Right lobe of liver (tissue), 6 donors: Measurements from ENCODE around the gene UBB. TPM values are rescaled to one million over a fixed set of nuclear protein-coding genes. Genes with fewer than 3 reads are reported as not detected.
A peak's percentile ranks its signal among the peaks of the same experiment; 100 is the strongest.

ENCODE experiments used
- ATAC-seq, 4 donors: fragments of 200-7000 bp; cut with Tn5 transposase; one replicate each; pipeline ENCODE4 v1.9.1; 2020; ENCODE audit warnings: mild to moderate bottlenecking in 4 of 4, moderate library complexity in 4 of 4
- DNase-seq, 3 donors: peaks; one replicate each; pipeline ENCODE4 v3.0.0-alpha.2; 2020
- H3K27ac ChIP-seq, 3 donors: fragments of 200-600 bp; one replicate each; pipeline ENCODE4 v1.8.0; 2022
- H3K27me3 ChIP-seq, 2 donors: fragments of 200-600 bp; one replicate each; pipeline ENCODE4 v1.8.0; 2022
- H3K36me3 ChIP-seq, 4 donors: fragments of 200-600 bp; sonication (generic) in 1 of 4; one replicate each; pipeline versions ENCODE4 v1.5.1 to v1.8.0; 2017 to 2022; ENCODE audit warnings: control low read depth in 1 of 4
- H3K4me1 ChIP-seq, 4 donors: fragments of 200-600 bp; sonication (generic) in 1 of 4; one replicate each; pipeline versions ENCODE4 v1.5.1 to v1.8.0; 2017 to 2022; ENCODE audit warnings: control low read depth in 1 of 4
- H3K4me3 ChIP-seq, 3 donors: fragments of 200-600 bp; one replicate each; pipeline ENCODE4 v1.8.0; 2022
- H3K9me3 ChIP-seq, 4 donors: fragments of 200-600 bp; sonication (generic) in 1 of 4; one replicate each; pipeline versions ENCODE4 v1.5.1 to v1.8.0; 2017 to 2022; ENCODE audit warnings: control low read depth in 1 of 4
- CTCF ChIP-seq, 4 donors: fragments of 200-600 bp in 3 of 4; fragments of 450-650 bp in 1 of 4; IDR thresholded peaks; one replicate each; pipeline versions ENCODE4 v1.5.1 to v1.8.0; 2016 to 2022; ENCODE audit warnings: antibody characterized with exemption in 4 of 4, mild to moderate bottlenecking in 2 of 4
- POLR2A ChIP-seq: fragments of 450-650 bp; IDR thresholded peaks from one replicate; pipeline ENCODE4 v1.6.1; 2017; ENCODE audit warnings: antibody characterized with exemption, mild to moderate bottlenecking
- WGBS: methylation state at CpG from one replicate; pipeline ENCODE4 v1.1.6; 2018; ENCODE audit warnings: low coverage, low lambda C conversion rate; ENCODE audit not compliant: insufficient coverage; ENCODE audit errors: missing lambda C conversion rate; 5-methylcytosine and 5-hydroxymethylcytosine counted together
- intact Hi-C, 2 donors: fragments of 100-400 bp; cut with DNase I; formaldehyde crosslinking; loops; one replicate each; pipeline versions ENCODE4 v1.11.2 to v1.14.1; 2022
- total RNA-seq, 6 experiments: library from RNA; depleted of rRNA in 2 of 6; stranded (reverse); fragments of >200 nt in 2 of 6; fragmentation: NEBNext Ultra II Directional in 3 of 6; extraction: Animal tissue kit (Norgen Biotek cat#: 25700) in 3 of 6; gene quantifications; one replicate each; pipeline versions ENCODE4 v1.1.0 to v1.2.4, GENCODE V29; 2016 to 2023
- donor health status: DM: no; HTN: yes; CAD: no.
- donor health status: DM: no; HTN: no; CAD: no.
- donor health status: DM: no; HTN: no; CAD: no.
- donor health status: DM: no; HTN: yes; CAD: no.
- donor health status: DM: no; HTN: yes; CAD: no.

UBB gene
- total RNA-seq, 6 experiments from 2014 or later: 1,045 to 2,319 (median 1,420) TPM

- Histone ChIP-seq H3K27ac (no peak overlapping the region), H3K4me1 (peaks cover 0 to 10% (median 0%) of the 10 kb centered on the region in 4 donors), H3K9me3 (no peaks in the 10 kb centered on the region), H3K27me3 (no peaks in the 10 kb centered on the region), H3K4me3 (no peak overlapping the region), H3K36me3 (no peaks in the 10 kb centered on the region)
- TF ChIP-seq CTCF (IDR thresholded peaks at IDR 0.05): no peak
- TF ChIP-seq POLR2A: no peak
- intact Hi-C loops: no loop called here
- no peak for ATAC-seq
- WGBS: 88% methylated on average over 1 of the region's 3 CpGs
- no peak for DNase-seq
Measured at GRCh38 chr17:16427020-16427419, 46.1 kb downstream of the UBB start.

GRCh38 chr17:16428098-16428882 lies 47.4 kb downstream of the UBB start:
- ATAC-seq (peak; percentile 65 to 89 (median 78)), DNase-seq (peak in 2 of 3 donors; percentile 67 to 68)
- WGBS: 48% methylated on average over 7 of the region's 15 CpGs
- Histone ChIP-seq H3K36me3 (no peaks in the 10 kb centered on the region), H3K27ac (no peak overlapping the region), H3K9me3 (no peaks in the 10 kb centered on the region), H3K4me1 (peaks cover 0 to 10% (median 0%) of the 10 kb centered on the region in 4 donors), H3K27me3 (no peaks in the 10 kb centered on the region), H3K4me3 (no peak overlapping the region)
- TF ChIP-seq CTCF (IDR thresholded peaks at IDR 0.05): peak; percentile 46 to 66 (median 63)
- no peak for TF ChIP-seq POLR2A
- intact Hi-C loops: no loop called here

- Histone ChIP-seq H3K4me1 (peaks cover 0 to 10% (median 0%) of the 10 kb centered on the region in 4 donors), H3K9me3 (no peaks in the 10 kb centered on the region), H3K27ac (no peak overlapping the region), H3K4me3 (no peak overlapping the region), H3K36me3 (no peaks in the 10 kb centered on the region), H3K27me3 (no peaks in the 10 kb centered on the region)
- ATAC-seq (no peak), DNase-seq (no peak)
- intact Hi-C loops: no loop called here
- TF ChIP-seq POLR2A (no peak), CTCF (IDR thresholded peaks at IDR 0.05) (no peak)
- 87% methylated on average over 7 of the region's 9 CpGs for WGBS
Measured at GRCh38 chr17:16429083-16429482, 48.2 kb downstream of the UBB start.

GRCh38 chr17:16430650-16431049 lies 49.8 kb downstream of the UBB start:
- intact Hi-C loops: no loop called here
- WGBS: 71% methylated on average over 6 of the region's 6 CpGs
- no peak for ATAC-seq
- Histone ChIP-seq H3K9me3 (no peaks in the 10 kb centered on the region), H3K4me3 (no peak overlapping the region), H3K27me3 (no peaks in the 10 kb centered on the region), H3K27ac (no peak overlapping the region), H3K4me1 (peaks cover 0 to 4% (median 0%) of the 10 kb centered on the region in 4 donors), H3K36me3 (no peaks in the 10 kb centered on the region)
- TF ChIP-seq CTCF (IDR thresholded peaks at IDR 0.05) (no peak), POLR2A (no peak)
- DNase-seq: no peak
